KOPT-K1 (cell line): Measurements from ENCODE around the gene PACSIN1.

ENCODE experiments used
- H3K27ac ChIP-seq: fragments of 200-600 bp; sonication (generic); 2 replicates; pipeline ENCODE4 v1.5.1; 2016; ENCODE audit warnings: antibody characterized with exemption, mild to moderate bottlenecking, low read depth, low read length; ENCODE audit not compliant: poor library complexity, severe bottlenecking
- H3K36me3 ChIP-seq: fragments of 200-600 bp; sonication (generic); 2 replicates; pipeline ENCODE4 v1.5.1; 2017; ENCODE audit warnings: antibody characterized with exemption, mild to moderate bottlenecking, low read length, moderate library complexity; ENCODE audit not compliant: insufficient read depth
- H3K9me3 ChIP-seq: fragments of 200-600 bp; sonication (generic); 2 replicates; pipeline ENCODE4 v1.5.1; 2017; ENCODE audit warnings: antibody characterized with exemption, low read length, mild to moderate bottlenecking; ENCODE audit not compliant: insufficient read depth, poor library complexity, severe bottlenecking

Gene PACSIN1

DNA sequence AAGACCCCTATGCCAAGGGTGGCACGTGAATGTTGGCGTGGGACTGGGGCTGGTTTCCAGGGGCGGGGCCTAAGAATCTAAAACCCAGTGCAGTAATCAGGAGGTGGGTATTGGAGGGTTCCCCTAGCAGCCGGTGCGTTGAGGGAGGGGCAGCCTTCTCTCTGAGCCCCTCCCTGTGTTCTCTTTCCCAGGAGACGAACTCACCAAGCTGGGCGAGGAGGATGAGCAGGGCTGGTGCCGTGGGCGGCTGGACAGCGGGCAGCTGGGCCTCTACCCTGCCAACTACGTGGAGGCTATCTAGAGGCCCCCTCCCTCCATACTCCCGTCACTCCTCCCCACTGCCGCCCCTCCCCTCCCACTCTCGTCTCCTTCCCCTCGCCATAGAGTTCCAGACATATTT lies 66.4 kb downstream of the PACSIN1 start:
- H3K27ac ChIP-seq, result no peak overlapping the region
- H3K36me3 ChIP-seq, result no peaks in the 10 kb centered on the region
- H3K9me3 ChIP-seq, result no peaks in the 10 kb centered on the region

DNA sequence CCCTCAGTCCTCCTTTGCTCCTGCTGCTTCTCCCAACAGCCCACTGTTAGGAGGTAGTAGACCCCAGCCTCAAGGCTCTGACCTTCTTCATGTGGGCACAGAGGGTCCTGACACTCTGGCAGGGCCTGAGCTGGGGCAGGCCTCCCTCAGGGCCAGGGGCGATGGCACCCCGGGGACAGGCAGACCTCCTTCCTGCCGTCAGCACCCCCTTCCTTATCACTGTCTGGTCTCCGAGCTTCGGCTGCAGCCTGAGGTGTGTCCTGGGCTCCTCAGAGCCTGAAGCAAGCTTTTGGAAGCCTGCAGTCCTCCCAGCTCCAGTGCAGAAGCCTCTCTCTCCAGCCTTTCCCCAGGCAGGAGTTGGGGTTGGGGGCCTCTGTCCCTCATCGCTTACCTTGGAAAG lies 68.3 kb downstream of the PACSIN1 start:
- H3K36me3 ChIP-seq, result no peaks in the 10 kb centered on the region
- H3K9me3 ChIP-seq, result no peaks in the 10 kb centered on the region
- H3K27ac ChIP-seq, result no peak overlapping the region

DNA sequence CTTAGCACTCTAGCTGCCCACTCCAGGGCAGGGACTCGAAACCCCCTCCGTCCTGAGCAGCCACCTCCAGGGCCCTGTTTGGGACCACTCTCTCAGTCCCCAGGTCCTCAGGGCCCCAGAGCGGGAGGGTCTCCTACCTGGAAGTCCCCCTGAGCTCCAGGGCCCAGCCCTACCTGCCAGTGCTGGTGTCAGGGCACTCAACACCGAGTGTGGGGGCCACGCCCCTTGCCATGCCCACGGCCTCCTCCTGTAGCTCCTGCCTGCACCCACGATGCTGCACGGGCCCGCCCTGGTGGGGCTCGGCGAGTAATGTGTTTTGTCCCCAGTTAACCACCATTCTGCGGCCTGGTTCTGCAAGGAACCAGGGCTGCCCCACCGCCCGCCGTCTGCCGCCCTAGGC lies 68.8 kb downstream of the PACSIN1 start:
- Histone ChIP-seq H3K36me3 (no peaks in the 10 kb centered on the region), H3K27ac (no peak overlapping the region), H3K9me3 (no peaks in the 10 kb centered on the region)

DNA sequence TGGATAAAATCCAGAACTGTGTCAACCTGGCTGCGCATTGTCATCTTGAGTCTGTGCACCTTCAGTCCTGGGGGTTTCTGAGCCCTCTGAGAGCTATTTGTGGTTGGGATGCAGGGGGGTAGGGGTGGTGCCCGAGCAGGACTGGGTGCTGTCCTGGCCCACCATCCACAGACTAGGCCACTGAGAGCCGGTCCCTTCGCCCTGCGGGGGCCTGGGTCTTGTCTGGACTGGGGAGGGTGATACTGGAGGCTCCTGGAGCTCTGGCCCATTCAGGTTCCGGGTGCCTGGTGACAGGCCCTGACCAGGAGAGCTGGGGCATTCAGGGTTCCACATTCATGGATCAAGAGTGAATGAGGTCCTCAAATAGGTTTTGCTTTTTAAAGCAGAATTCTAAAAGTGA lies 69.3 kb downstream of the PACSIN1 start:
- Histone ChIP-seq H3K9me3 (no peaks in the 10 kb centered on the region), H3K36me3 (no peaks in the 10 kb centered on the region), H3K27ac (no peak overlapping the region)

DNA sequence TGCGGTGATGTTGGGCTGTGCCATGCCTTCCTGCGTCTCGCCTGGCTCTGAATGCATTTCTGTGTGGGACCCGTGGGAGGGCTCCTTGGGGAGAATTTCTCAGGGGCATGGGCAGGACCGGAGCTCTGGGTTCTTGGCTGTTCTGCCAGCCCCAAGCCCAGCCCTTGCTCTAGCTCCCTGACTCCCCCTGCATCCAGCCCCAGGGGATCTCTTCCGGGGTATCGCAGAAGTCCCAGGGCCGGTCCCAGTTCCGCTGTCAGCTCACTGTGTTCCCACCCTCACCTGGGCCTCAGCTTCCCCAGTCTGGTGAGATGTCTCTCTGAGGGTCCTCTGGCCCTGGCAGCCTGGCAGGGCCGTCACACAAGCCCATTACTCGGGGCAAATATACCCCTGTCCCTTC lies 69.8 kb downstream of the PACSIN1 start:
- Histone ChIP-seq H3K36me3 (no peaks in the 10 kb centered on the region), H3K9me3 (no peaks in the 10 kb centered on the region), H3K27ac (no peak overlapping the region)

DNA sequence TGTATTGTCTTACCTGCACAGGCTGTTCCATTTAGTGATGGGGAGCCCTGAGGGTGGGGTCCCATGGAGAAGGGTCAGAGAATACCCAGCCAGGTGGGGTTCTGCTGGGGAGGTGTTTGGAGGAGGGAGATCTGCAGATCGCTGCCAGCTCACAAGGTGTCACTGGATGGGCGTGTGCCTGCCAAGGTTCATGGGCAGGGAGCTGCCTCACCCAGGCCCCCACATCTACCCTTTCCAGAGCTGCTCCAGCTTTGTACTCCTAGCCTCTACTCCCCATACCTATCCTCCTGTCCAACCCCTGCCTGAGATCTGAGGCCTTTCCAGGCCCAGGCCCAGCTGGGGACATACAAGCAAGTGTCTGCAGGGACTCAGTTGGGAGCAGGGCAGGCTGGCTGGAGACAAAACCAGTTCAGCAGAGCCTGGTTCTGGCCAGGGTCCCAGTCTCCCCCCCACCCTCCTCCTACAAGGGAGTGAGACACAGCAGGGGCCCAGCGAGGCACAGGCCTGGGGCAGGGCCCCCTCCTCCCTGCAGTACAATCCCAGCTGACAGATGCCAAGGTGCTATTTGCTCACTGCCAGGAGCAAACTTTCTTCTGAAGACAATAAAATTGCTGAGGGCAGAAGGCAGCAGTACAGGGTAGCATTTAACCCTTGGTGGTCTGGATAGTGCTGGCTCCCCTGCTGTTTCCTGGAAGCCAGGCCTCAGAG lies 70.5 kb downstream of the PACSIN1 start:
- H3K9me3 ChIP-seq, result no peaks in the 10 kb centered on the region
- H3K27ac ChIP-seq, result no peak overlapping the region
- no peaks in the 10 kb centered on the region for H3K36me3 ChIP-seq

DNA sequence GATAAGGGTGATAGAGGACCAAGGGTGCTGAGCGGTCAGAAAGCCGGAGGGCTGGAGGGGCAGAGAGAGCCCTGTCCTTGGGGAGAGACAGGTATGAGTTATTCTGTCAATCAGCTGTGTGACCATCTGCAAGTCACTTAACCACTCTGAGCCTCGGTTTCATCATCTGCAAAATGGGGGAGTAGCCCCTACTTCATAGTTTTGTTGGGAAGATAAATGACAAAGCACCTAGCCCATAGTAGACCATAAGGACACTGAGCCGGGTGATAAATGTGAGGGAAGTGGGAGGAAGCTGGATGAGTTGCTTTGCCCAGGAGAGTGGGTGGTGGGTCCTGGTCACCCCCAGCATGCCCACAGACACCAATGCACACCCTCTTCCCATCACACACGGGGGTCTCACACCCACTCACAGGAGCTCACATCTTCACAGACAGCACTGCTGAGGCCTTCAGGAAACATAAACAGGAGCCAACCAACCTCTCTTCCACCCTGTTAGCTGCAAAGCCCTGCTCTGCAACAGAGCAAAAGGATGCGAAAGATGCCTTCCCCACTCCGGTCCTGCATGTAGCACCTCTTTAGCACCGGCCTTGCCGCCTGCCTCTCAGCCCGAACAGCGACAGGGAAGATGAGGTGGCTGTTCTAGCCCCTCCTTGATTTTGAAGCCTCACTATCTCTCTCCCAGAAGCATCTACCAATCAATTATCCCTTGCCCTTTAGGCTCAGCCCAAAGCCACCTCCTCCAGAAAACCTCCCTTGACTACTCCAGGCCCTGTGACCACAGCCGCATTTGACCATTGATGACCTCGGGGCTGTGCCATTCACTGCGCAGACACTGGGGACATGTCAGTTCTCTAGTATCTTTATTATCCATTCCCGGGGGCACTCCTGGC lies 71.3 kb downstream of the PACSIN1 start:
- no peak overlapping the region for H3K27ac ChIP-seq
- H3K9me3 ChIP-seq, result no peaks in the 10 kb centered on the region
- no peaks in the 10 kb centered on the region for H3K36me3 ChIP-seq

DNA sequence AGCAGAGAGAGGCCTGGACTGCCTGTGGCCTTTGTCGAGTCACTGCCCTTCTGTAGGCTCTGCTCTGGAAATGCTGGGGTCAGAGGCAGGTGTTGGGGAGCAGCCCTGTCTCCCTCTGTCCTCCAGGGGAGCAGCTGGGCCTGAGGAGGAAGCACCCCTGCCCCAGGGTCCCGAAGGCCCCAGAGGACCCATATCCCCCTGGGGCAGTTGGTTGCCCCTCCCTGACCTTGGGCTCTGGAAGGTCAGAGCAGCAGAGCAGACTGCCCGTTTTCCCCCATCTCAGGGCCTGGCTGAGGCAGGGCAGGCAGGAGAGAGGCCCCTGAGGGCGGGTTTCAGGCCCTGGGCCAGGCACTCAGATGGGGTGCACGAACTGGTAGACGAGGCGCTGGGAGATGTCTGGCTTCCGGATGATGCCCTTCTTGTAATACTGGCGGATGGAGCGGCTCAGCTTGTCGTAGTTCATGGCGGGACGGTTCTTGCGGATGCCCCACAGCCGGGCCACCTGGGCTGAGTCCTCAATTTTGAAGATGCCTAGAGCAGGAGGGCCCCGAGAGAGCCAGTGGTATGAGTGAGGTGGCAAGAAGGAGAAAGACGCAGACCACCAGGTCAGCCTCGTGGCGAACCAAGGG lies 72.2 kb downstream of the PACSIN1 start:
- no peaks in the 10 kb centered on the region for H3K36me3 ChIP-seq
- no peaks in the 10 kb centered on the region for H3K9me3 ChIP-seq
- no peak overlapping the region for H3K27ac ChIP-seq

DNA sequence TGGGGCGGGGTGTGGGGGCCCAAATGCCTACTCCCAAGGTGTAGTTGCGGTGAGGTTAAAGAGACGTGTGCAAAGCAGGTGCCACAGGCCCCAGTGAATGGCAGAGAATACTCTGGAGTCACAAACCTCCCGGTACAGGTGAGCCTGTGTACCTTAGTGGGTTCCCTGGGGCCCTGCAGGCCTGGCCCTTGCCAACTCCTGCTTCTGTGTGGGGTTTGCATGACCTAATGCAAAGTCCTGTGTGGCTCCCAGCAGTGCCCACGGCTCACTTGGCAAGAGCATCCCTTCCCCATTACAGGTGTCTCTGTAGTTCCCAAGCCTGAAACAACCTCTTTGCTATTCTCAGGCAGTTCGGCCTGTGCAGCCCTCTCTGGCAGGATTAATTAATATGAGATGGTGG lies 72.7 kb downstream of the PACSIN1 start:
- Histone ChIP-seq H3K36me3 (no peaks in the 10 kb centered on the region), H3K9me3 (no peaks in the 10 kb centered on the region), H3K27ac (no peak overlapping the region)

DNA sequence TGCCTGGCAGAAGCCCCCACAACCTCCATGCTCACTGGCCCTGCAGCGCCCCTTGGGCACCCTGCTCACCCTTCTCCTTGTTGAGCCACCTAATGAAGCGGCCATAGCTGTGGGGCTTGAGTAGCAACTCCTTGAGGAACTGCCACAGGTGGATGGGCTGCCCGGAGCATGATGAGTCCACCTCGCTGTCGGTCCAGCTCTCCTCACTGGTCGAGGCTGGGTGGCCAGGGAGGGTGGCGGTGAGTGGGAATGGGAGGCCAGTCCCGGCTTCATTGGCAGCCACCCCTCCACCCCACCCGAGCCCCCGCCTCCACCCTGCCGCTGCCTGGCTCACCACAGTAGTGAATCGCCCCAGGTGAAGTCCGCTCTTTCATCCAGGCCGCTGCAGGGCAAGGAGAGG lies 73.3 kb downstream of the PACSIN1 start:
- no peaks in the 10 kb centered on the region for H3K9me3 ChIP-seq
- no peak overlapping the region for H3K27ac ChIP-seq
- no peaks in the 10 kb centered on the region for H3K36me3 ChIP-seq

DNA sequence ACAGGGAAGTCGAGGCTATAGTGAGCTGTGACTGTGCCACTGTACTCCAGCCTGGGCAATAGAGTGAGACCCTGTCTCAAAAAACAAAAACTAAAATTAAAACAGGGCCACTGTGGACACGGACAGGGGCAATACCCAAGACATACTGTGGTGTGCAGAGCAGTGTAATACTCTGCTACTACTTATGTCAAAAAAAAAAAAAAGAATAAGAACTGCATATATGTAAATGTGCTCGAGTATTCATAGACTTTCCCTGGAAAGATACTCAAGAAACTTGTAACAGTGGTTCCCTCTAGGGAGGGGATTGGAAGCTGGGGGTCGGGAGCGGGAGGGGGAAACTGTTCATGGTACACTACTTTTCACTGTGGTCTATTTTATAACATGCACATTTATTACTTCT lies 74.3 kb downstream of the PACSIN1 start:
- no peak overlapping the region for H3K27ac ChIP-seq

DNA sequence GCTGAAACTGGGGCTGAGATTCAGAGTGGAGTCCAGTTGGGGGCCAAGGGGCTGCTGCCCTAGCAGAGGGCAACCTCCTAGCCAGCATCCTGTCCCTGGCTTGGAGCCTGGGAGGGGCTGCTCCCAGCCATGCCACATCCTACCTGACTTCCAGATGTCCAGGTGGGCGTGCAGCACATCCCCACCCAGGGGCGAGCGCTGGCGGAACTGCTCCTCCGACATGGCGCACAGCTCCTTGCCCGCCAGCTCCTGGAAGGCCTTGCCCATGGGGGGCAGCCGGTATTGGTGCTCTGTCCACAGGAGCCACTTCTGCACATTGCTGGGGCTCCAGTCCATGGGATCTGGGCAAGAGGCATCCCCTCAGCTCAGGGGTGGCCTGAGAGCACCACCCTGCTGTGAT lies 75.0 kb downstream of the PACSIN1 start:
- H3K9me3 ChIP-seq, result no peaks in the 10 kb centered on the region
- no peaks in the 10 kb centered on the region for H3K36me3 ChIP-seq
- no peak overlapping the region for H3K27ac ChIP-seq

More for the DNA sequence above, 74.3 kb downstream of the PACSIN1 start:
- no peaks in the 10 kb centered on the region for H3K36me3 ChIP-seq
- H3K9me3 ChIP-seq, result no peaks in the 10 kb centered on the region

DNA sequence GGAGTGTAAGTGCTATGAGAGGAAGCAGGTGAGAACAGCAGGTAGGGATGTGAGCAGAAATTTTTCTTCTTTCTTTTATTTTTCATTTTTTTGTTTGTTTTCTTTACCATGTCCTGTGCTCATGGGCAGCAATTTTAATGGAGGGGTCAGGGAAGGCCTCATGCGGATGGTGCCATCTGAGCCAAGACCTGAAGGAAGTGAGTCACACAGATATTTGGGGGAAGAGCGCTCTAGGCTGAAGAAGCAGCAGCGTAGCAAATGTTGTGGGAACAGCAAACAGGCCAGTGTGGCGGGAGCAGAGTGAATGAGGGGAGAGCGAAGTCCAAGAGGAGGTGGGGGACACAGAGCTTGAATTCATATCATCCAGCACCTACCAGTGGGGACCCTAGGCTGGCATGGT lies 77.5 kb downstream of the PACSIN1 start:
- Histone ChIP-seq H3K36me3 (no peaks in the 10 kb centered on the region), H3K27ac (no peak overlapping the region), H3K9me3 (no peaks in the 10 kb centered on the region)

DNA sequence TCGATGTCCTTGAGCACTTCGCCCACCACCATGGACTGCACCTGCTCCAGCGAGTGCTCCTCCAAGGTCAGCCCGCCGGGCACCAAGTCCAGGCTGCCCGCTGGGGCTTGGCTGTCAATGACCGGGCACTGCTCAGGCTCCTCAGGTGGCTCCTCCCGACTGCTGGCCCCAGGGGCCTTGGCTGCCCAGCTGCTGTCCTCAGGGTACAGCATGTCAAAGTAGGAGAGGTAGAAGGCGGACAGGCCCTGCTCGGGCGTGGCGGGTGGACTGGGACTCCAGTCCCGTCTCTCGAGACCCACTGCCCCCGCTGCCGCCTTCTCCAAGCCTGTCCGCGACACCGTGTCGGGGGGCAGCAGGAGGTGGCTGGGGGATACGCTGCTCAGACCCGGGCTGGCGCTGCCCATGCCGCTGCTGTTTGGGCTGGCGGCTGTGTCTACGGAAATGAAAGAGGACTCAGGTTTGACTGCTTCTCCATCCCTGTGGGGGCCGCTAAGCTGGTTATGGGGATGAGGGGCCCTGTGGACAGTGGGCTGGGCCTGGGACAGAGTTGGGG lies 78.3 kb downstream of the PACSIN1 start:
- Histone ChIP-seq H3K27ac (no peak overlapping the region), H3K9me3 (no peaks in the 10 kb centered on the region), H3K36me3 (no peaks in the 10 kb centered on the region)

DNA sequence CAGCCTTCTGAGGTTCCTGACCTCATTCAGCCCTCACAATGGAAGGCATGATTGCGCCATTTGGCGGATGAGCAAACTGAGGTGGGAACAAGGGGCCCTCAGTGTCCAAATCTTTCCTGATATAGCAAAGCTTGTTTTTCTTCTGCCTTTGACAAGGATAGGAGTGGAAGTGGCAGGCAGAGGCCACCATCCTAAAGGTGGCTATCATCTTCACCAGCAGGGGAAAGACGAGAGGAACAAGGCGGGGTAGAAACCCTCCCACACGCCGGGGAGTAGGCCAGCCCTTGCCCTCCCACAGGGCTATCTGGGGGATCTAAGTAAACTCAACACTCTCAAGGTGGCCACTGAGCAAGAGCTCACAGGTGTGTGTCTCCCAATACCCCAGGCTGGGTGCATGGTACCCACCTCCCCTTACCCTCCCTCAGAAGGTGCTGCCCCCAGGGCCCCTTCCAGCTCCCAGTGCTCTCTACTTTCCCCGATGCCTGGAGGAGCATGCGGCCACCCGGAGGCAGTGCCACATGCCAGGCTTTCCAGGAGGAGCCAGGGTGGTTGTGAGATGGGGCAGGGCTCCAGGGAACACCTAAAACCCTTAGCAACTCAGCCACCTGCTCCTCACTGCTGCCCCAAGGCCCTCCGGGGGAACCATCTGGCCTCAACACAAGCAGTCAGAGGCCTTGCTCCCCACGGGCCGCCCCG lies 79.0 kb downstream of the PACSIN1 start:
- H3K36me3 ChIP-seq, result no peaks in the 10 kb centered on the region
- H3K9me3 ChIP-seq, result no peaks in the 10 kb centered on the region
- H3K27ac ChIP-seq, result no peak overlapping the region
